K562 (cell line): Measurements from ENCODE around the gene RNF41. TPM values are rescaled to one million over a fixed set of nuclear protein-coding genes. Genes with fewer than 3 reads are reported as not detected.
A peak's percentile ranks its signal among the peaks of the same experiment; 100 is the strongest.

Experiments
- CCNT2 ChIP-seq: IDR thresholded peaks from 2 replicates; pipeline ENCODE4 v1.6.1; 2011; ENCODE audit warnings: borderline replicate concordance, low read depth, mild to moderate bottlenecking, moderate library complexity, mixed read lengths, low read length; ENCODE audit not compliant: insufficient read length; ENCODE audit errors: extremely low read depth
- ETS2 ChIP-seq: IDR thresholded peaks from 2 replicates; pipeline ENCODE4 v1.6.1; 2016; ENCODE audit warnings: borderline replicate concordance, missing genetic modification characterization, mild to moderate bottlenecking, moderate library complexity, missing compliant biosample characterization; ENCODE audit not compliant: poor library complexity, severe bottlenecking
- MXI1 ChIP-seq: IDR thresholded peaks from 2 replicates; pipeline ENCODE4 v1.6.1; 2011; ENCODE audit warnings: low read depth, mild to moderate bottlenecking, improper control_type of control experiment, low read length
- NELFE ChIP-seq: IDR thresholded peaks from 2 replicates; pipeline ENCODE4 v1.6.1; 2011; ENCODE audit warnings: mild to moderate bottlenecking; ENCODE audit not compliant: insufficient read depth, insufficient read length
- NFIX ChIP-seq: fragments of 250-450 bp; sonication (Bioruptor Pico); IDR thresholded peaks from 2 replicates; pipeline ENCODE4 v1.4.0; 2020; ENCODE audit warnings: low read depth, mild to moderate bottlenecking, moderate library complexity
- PCBP1 ChIP-seq: fragments of 200-400 bp; formaldehyde crosslinking; IDR thresholded peaks from 2 replicates; pipeline ENCODE4 v1.6.1; 2018; ENCODE audit warnings: mild to moderate bottlenecking, low read depth, low read length; ENCODE audit not compliant: poor library complexity, severe bottlenecking
- PHF21A ChIP-seq: fragments of 450-650 bp; IDR thresholded peaks from 2 replicates; pipeline ENCODE4 v1.6.1; 2017; ENCODE audit warnings: low read depth, borderline replicate concordance
- PHTF2 ChIP-seq: fragments of 250-450 bp; sonication (Bioruptor Pico); IDR thresholded peaks from 2 replicates; pipeline ENCODE4 v1.5.0; 2021; ENCODE audit warnings: mild to moderate bottlenecking
- POLR2A ChIP-seq: fragments of 450-650 bp; conservative IDR thresholded peaks from 2 replicates; pipeline ENCODE4 v1.6.1; 2016
- POLR2G ChIP-seq: fragments of 200-400 bp; formaldehyde crosslinking; IDR thresholded peaks from 2 replicates; pipeline ENCODE4 v1.6.1; 2017; ENCODE audit warnings: low read depth, mild to moderate bottlenecking, antibody characterized with exemption, low read length, moderate library complexity
- POU5F1 ChIP-seq: fragments of 150-350 bp; IDR thresholded peaks from 2 replicates; pipeline ENCODE4 v1.6.1; 2014; ENCODE audit warnings: borderline replicate concordance, low read length, low read depth, mild to moderate bottlenecking; ENCODE audit not compliant: partially characterized antibody
- RFX1 ChIP-seq: fragments of 450-650 bp; IDR thresholded peaks from 2 replicates; pipeline ENCODE4 v1.6.1; 2016; ENCODE audit warnings: mild to moderate bottlenecking, moderate library complexity
- U2AF1 ChIP-seq: fragments of 200-400 bp; formaldehyde crosslinking; optimal IDR thresholded peaks from 2 replicates; pipeline ENCODE3; 2017; ENCODE audit warnings: mild to moderate bottlenecking, low read depth, low read length, moderate library complexity
- ZNF217 ChIP-seq: sonication (generic); formaldehyde crosslinking; IDR thresholded peaks from 2 replicates; pipeline ENCODE4 v1.8.0; 2022; ENCODE audit warnings: mild to moderate bottlenecking, missing genetic modification reagents
- ZNF282 ChIP-seq: sonication (generic); formaldehyde crosslinking; IDR thresholded peaks from 2 replicates; pipeline ENCODE4 v1.8.1; 2023; ENCODE audit warnings: missing genetic modification reagents
- ZNF695 ChIP-seq: fragments of 450-650 bp; formaldehyde crosslinking; IDR thresholded peaks from 2 replicates; pipeline ENCODE4 v1.4.0; 2020; ENCODE audit warnings: mild to moderate bottlenecking, moderate library complexity
- polyA plus RNA-seq, 8 experiments: library from polyadenylated mRNA; depleted of rRNA in 4 of 8; stranded (reverse) in 5 of 8; unstranded in 3 of 8; fragments of >200 nt; fragmentation: Nextera tagmentation in 2 of 8; fragmentation: Illumina TruSeq in 1 of 8; extraction: Ambion mirVana in 2 of 8; extraction: Trizol in 1 of 8; gene quantifications; 2 replicates each; pipeline versions ENCODE4 v1.2.1 to v1.2.3, GENCODE V29; 2011 to 2014; ENCODE audit warnings: inconsistent platforms in 1 of 8, missing spikeins in 1 of 8
- total RNA-seq, 7 experiments: library from RNA; depleted of rRNA in 6 of 7; stranded (reverse); fragments of >200 nt in 6 of 7; fragmentation: Illumina TruSeq in 2 of 7; extraction: Trizol in 2 of 7; gene quantifications; 2 replicates each; pipeline versions ENCODE4 v1.2.1 to v1.2.3, GENCODE V29; 2011 to 2021; ENCODE audit warnings: low replicate concordance in 1 of 7
- TF ChIP-seq, protein P1 (sequence below): fragments of 450-650 bp; IDR thresholded peaks from 2 replicates; pipeline ENCODE4 v1.6.1; 2016; ENCODE audit warnings: low read depth
- TF ChIP-seq, protein P2 (sequence below): fragments of 250-450 bp; sonication (Bioruptor Pico); IDR thresholded peaks from 2 replicates; pipeline ENCODE4 v1.4.0; 2020; ENCODE audit warnings: mild to moderate bottlenecking, moderate library complexity, borderline replicate concordance

Gene RNF41
- total and polyA plus RNA-seq, 9 of the 15 experiments (the other 6 are each of a cell fraction or from before 2014, with no cell fraction given) = 28.2 to 46.8 (median 33.8) TPM

DNA sequence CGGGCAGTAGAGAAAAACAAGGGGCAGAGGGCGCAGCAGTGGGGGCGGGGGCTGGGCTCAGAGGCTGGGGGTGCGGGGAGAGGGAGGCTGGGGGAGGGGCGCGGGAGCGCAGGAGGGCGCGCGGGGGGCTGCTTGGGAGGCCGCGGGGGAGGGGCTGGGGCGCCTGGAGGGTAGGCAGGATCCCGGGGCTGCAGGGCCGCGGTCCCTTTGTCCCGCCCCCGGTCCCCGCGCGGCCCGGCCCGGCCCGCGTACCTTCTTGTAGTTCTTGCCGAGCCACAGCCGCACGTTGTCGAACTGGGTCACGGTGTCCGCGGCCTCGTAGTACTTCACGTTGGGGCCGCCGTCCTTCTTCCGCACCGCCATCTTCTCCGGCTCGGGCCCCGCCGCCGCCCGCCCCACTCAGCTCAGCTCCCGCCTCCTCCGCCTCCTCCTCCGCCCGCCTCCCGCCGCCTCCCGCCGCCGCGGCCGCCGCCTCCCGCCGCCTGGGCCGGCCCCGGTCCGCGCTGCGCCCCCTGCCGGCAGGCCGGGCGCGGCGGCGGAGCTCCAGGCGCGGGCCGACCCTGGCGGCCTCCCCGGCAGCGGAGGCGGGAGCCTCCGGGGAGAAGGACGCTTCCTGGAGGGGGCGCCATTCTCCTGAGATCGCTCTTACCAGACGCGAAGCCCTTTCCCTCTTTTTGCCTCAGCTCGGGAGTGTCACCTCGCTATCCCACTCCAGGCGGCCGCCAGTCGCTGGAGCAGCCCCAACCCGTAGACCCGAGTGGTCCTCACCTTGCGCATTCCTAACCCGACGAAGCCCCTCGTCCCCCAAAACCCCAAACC lies 32.4 kb downstream of the RNF41 start, which contains the start of gene SMARCC2 (continued):
- no peak for TF ChIP-seq NFIX (CRISPR knock-in tag)
- no peak for TF ChIP-seq NELFE
- TF ChIP-seq, protein P1, sequence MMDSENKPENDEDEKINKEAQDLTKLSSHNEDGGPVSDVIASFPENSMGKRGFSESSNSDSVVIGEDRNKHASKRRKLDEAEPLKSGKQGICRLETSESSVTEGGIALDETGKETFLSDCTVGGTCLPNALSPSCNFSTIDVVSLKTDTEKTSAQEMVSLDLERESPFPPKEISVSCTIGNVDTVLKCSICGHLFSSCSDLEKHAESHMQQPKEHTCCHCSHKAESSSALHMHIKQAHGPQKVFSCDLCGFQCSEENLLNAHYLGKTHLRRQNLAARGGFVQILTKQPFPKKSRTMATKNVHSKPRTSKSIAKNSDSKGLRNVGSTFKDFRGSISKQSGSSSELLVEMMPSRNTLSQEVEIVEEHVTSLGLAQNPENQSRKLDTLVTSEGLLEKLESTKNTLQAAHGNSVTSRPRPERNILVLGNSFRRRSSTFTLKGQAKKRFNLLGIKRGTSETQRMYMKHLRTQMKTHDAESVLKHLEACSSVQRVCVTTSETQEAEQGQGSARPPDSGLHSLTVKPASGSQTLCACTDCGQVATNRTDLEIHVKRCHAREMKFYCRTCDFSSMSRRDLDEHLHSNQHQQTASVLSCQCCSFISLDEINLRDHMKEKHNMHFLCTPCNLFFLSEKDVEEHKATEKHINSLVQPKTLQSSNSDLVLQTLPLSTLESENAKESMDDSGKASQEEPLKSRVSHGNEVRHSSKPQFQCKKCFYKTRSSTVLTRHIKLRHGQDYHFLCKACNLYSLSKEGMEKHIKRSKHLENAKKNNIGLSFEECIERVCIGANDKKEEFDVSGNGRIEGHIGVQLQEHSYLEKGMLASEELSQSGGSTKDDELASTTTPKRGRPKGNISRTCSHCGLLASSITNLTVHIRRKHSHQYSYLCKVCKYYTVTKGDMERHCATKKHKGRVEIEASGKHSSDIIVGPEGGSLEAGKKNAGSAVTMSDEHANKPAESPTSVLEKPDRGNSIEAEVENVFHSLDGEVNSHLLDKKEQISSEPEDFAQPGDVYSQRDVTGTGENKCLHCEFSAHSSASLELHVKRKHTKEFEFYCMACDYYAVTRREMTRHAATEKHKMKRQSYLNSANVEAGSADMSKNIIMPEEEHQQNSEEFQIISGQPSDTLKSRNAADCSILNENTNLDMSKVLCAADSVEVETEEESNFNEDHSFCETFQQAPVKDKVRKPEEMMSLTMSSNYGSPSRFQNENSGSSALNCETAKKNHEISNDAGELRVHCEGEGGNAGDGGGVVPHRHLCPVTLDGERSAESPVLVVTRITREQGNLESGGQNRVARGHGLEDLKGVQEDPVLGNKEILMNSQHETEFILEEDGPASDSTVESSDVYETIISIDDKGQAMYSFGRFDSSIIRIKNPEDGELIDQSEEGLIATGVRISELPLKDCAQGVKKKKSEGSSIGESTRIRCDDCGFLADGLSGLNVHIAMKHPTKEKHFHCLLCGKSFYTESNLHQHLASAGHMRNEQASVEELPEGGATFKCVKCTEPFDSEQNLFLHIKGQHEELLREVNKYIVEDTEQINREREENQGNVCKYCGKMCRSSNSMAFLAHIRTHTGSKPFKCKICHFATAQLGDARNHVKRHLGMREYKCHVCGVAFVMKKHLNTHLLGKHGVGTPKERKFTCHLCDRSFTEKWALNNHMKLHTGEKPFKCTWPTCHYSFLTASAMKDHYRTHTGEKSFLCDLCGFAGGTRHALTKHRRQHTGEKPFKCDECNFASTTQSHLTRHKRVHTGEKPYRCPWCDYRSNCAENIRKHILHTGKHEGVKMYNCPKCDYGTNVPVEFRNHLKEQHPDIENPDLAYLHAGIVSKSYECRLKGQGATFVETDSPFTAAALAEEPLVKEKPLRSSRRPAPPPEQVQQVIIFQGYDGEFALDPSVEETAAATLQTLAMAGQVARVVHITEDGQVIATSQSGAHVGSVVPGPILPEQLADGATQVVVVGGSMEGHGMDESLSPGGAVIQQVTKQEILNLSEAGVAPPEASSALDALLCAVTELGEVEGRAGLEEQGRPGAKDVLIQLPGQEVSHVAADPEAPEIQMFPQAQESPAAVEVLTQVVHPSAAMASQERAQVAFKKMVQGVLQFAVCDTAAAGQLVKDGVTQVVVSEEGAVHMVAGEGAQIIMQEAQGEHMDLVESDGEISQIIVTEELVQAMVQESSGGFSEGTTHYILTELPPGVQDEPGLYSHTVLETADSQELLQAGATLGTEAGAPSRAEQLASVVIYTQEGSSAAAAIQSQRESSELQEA = no peak
- TF ChIP-seq ETS2 (tag) = no peak
- no peak for TF ChIP-seq PHTF2 (CRISPR knock-in tag)
- TF ChIP-seq, protein P2, sequence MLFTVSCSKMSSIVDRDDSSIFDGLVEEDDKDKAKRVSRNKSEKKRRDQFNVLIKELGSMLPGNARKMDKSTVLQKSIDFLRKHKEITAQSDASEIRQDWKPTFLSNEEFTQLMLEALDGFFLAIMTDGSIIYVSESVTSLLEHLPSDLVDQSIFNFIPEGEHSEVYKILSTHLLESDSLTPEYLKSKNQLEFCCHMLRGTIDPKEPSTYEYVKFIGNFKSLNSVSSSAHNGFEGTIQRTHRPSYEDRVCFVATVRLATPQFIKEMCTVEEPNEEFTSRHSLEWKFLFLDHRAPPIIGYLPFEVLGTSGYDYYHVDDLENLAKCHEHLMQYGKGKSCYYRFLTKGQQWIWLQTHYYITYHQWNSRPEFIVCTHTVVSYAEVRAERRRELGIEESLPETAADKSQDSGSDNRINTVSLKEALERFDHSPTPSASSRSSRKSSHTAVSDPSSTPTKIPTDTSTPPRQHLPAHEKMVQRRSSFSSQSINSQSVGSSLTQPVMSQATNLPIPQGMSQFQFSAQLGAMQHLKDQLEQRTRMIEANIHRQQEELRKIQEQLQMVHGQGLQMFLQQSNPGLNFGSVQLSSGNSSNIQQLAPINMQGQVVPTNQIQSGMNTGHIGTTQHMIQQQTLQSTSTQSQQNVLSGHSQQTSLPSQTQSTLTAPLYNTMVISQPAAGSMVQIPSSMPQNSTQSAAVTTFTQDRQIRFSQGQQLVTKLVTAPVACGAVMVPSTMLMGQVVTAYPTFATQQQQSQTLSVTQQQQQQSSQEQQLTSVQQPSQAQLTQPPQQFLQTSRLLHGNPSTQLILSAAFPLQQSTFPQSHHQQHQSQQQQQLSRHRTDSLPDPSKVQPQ (CRISPR knock-in tag) = no peak
- TF ChIP-seq MXI1 = no peak
- TF ChIP-seq U2AF1 = no peak
- peak; percentile 72; the same call in 1 of the 2 replicates for TF ChIP-seq POLR2A
- TF ChIP-seq CCNT2 = peak; percentile 85
- TF ChIP-seq POLR2G = peak; percentile 85
- no peak for TF ChIP-seq ZNF282 (CRISPR knock-in tag)
- TF ChIP-seq RFX1 = no peak
- TF ChIP-seq ZNF217 = no peak
- TF ChIP-seq PCBP1 = peak; percentile 62
- TF ChIP-seq PHF21A = no peak
- TF ChIP-seq POU5F1 = no peak
- no peak for TF ChIP-seq ZNF695 (CRISPR knock-in tag)
